ENCODE results near the gene NGFR.

NGFR gene, protein sequence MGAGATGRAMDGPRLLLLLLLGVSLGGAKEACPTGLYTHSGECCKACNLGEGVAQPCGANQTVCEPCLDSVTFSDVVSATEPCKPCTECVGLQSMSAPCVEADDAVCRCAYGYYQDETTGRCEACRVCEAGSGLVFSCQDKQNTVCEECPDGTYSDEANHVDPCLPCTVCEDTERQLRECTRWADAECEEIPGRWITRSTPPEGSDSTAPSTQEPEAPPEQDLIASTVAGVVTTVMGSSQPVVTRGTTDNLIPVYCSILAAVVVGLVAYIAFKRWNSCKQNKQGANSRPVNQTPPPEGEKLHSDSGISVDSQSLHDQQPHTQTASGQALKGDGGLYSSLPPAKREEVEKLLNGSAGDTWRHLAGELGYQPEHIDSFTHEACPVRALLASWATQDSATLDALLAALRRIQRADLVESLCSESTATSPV

DNA sequence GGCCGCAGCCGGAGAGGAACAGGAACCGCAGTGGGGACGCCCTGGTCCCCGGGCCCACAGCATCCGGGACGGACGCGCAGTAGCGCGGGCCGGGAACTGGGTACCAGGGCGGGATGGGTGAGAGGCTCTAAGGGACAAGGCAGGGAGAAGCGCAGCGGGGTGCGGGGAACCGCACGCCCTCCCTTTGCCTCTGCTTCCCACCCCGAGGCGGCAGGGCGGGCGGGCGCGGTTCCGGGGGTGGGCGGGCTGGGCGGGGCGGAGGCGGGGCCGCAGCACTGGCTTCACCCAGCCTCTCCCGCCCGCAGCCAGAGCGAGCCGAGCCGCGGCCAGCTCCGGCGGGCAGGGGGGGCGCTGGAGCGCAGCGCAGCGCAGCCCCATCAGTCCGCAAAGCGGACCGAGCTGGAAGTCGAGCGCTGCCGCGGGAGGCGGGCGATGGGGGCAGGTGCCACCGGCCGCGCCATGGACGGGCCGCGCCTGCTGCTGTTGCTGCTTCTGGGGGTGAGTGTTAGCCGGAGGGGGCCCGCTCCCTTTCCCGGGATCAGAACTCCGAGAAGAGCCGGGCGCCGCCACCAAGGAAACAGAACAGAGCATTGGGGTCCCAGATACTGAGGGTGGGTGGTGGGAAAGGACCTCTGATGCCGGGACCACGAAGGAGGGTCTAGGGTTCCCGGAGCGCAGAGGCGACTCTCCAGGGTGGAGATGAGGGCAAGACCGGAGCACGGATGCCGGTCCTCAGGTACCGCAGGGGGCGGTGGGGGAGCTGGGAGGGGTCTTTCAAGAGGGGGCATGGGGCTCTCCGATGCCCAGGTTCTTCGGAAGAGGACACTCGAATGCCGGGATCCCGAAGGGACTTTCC lies at the start of gene NGFR:
NGFR (plus strand) TSS at position 308 of the 856 bp plus-strand sequence; CDS start at position 433, 125 bp downstream.
- DNase-seq (ENCODE audit: low spot score): peak; percentile 64

DNA sequence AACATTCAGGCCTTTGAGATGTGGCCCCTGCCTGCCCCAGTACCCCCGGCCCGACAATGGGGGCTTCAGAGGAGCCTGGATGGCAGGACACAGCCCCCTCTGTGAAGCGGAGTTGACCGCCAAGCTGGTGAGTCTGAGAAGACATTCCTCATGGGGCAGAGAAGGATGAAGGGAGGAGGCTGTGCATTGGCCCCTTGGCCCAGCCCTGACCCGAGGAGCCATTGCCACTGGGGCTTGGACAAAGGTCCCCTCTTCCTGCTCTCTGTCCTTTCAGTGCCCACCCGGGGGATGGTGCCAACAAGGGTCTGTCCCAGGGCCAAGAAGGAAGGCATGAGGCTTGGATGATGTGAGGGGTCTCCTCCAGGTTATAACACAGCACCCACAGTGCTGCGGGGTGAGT lies 49.5 kb upstream of the NGFR start:
- DNase-seq (ENCODE audit: low spot score): no peak

DNA sequence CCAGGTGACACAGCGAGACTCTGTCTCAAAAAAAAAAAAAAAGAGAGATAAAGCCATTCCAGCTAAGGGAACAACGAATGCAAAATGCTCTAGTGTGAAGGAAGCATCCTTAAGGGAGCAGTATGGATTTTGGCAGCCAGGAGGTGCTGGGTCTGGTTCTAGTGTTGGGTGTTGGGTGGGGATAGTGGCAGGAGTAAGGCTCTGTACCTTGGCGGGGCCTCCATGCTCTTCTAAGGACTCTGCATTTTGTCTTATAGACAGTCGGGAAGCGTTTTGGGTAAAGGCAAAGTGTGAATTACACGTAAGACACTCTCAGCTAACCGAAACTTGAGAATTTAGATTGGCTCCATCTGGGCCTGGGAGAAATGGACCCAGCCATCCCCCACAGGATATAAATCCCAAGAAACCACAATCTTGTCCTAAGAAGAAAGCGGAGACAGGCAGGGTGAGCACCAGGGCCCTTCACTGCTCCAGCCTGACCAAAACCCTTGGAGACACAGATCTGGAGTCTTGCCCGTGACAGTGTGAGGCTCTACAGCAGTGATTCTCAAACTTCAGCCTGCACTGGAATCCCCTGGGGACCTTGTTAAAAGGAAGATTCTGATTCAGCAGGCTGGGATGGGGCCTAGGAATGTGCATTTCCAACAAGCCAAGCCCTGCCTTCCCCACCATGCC lies 47.3 kb upstream of the NGFR start:
- DNase-seq (ENCODE audit: low spot score): peak; percentile 67

DNA sequence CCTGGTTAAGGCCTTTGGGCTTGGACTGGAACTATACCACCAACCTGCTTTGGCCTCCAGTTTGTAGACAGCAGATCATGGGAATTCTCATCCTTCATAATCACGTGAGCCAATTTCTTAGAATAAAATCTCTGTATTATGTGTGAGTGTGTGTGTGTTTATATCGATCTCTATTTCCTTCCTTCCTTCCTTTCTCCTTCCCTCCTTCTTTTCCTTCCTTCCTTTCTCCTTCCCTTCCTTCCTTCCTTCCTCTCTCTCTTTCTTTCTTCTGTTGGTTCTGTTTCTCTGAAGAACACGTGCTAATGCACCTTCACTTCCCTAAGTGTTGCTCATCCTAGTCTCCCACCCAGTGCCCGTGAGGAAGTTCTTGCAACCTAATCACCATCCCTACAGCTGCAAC lies 44.9 kb upstream of the NGFR start:
- DNase-seq (ENCODE audit: low spot score): no peak

DNA sequence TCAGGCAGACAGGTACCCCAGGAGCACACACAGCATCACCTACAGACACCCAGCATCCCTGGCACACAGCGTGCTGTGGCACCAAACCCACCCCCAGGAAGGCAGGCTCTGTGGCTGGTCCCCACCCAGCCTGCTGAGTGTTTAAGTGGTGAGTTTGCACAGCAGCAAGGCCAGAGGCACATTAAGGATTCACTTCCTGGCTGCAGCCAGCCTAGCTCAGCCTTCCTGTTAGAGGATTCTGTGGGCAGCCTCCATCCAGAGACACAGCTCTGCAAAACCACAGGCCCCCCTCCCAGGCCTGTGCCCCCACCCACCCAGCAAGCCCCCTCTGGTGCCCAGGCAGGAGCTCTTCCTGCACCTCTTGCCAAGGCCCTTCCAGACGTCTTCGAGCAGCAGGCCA lies 44.4 kb upstream of the NGFR start:
- peak; percentile 53 for DNase-seq (ENCODE audit: low spot score)

DNA sequence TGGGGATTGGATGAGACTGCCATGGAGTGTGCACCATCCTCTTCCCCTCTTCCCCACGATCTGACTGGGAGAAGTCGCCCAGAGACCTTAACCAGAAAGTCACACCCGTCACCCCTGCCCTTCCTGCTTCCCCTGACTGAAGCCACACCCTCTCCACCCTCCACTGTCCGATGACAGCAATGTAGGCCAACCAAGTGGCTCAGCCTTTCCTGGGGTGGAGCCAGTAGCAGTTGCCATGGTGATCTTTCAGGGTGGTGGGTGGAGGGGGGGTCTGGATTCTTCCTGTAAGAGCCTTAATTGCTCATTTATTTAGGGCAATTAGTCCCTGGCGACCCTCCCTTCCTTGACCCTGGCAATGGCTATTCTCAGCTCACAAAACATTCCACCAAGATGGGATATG lies 42.9 kb upstream of the NGFR start:
- DNase-seq (ENCODE audit: low spot score): no peak

DNA sequence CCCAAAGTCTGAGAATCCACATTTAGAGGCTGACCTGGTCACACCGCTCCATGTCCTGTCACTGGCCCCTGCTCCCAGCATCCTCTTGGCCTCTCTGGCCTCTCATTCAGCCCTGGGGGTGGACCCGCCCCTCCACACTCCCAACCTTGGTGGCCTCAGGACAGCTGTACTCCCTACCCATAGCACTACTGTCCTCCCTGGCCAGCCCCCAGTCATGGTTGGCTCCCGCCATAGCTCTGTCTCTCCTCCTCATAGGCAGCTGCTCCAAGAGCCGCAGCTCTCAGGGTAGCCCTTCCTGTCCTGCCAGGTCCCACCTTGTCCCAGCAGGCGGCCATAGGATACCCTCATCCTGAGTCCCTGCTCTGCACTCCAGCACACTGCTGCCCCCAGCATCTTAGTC lies 42.4 kb upstream of the NGFR start:
- DNase-seq (ENCODE audit: low spot score): no peak

DNA sequence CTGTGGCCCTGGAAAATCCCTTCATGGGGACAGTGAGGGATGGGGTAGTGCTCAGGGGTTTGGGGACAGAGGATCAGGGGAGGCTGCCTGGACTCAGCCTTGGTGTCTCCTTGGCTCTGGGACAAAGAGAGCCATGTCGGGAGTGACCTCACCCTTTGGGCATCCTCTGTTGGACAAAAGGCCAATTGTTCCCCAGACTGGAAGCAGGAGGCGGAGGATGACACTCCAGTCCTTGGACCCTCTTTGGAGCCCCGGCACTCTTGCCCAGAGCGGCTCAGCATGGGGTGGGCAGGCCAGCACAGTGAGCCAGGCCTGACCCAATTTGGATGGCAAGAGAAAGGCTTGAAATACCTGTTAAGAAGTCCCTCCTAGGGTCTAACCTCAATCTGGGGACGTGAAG lies 41.0 kb upstream of the NGFR start:
- peak; percentile 66 for DNase-seq (ENCODE audit: low spot score)

DNA sequence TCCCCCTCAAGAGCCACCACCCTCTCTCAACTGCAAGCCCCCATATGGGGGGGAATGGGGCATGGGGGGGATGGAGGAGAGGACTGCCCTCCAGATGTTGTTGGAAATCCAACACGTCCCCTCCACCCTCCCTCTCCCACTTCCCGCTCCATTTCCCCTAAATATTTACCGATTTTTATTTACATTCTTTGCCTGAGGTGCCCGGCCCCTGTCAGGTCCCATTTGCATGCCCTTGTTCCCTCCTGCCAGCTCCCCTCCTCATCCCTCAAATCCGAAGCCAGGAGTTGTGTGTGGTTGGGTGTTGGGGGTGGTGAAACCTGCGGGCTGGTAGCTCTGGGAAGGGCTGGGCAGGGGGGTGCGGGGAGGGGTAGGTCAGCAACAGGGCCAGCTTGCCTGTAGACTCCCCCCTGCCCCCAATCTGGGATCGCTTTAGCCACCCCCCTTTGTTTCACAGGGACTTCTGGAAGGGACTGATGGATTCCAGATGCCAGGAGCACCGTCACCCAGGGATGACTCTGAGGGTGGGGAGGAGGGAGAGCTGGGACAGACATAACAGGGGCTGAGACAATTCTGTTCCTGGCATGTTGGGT lies 39.7 kb upstream of the NGFR start:
- DNase-seq (ENCODE audit: low spot score): peak; percentile 49

DNA sequence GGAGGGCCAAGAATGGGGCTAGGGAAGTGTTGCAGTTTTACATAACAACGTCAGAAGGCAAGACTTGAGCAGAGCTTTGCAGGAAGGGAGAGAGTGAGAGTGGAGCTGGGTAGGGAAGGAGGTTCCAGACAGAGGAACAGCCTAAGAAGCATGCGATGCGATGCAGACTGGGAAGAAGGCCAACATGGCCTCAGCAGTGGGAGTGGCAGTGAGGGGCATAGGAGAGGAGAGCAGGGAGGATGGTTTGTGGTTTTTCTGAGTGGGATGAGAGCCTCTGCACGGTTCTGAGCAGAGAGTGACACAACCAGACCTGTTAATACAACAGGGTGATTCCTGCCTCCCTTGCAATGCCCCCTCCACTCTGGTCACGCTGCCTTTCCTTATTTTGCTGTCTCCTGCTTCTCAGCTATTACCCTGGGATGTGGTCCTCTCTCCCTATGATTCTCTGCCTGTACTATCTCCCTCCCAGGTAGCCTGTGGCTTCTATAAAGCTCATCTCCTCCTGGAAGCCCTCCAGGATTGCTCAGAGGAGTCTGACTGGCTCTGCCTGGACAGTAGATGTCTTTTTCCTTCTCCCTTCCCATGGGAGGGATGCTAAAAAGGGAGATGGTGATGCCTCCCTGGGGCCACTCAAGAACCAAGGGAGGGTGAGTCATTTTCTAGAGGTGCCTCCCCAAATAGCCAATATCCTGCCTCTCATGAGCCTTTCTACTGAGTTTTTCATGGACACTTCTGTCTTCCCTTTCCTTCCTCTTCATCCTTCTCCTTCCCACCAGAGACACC lies 38.7 kb upstream of the NGFR start:
- DNase-seq (ENCODE audit: low spot score): peak; percentile 95

DNA sequence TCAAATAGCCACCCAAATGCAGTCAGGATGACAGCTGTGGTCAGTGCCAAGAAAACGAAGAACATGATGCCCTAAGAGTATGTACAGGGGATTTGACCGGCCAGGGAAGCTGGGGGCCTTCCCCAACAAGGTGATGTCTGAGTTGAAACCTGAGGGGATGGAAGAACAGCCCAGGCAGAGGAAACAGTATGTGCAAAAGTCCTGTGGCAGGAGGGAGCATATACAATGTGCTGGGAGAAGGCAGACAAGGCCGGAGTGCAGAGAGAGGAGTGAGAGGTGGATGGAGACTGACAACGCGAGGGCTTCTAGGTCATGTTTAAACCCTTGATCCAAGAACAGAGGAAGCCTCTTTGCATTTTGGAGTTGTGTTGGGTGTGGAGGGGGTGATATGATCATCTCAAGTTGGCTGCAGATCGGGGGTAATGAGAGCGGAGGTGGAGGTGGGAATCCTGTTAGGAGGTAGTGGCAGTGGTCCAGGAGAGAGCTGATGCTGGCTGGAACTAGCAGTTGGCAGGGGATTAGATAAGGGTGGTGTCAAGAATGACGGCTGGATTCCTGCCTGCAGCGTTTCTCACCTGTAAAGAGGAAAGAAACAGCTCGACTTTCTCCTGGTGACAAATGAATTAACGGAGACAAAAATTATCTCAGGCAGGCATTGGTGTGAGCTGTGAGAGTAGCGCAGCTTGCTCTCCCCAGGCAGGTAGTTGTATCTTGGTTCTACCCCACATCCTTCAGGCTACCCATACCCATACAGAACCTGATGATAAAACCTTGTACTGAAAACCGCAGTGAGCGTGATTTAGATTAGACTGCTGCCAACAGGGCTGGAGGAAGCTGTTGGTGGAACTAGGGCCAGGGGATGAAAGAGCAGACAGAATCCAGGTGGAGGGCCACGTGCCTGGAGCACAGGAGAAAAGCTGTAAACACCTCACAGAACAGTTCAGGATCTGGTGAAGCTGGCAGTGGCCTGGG lies 37.2 kb upstream of the NGFR start:
- no peak for DNase-seq (ENCODE audit: low spot score)

DNA sequence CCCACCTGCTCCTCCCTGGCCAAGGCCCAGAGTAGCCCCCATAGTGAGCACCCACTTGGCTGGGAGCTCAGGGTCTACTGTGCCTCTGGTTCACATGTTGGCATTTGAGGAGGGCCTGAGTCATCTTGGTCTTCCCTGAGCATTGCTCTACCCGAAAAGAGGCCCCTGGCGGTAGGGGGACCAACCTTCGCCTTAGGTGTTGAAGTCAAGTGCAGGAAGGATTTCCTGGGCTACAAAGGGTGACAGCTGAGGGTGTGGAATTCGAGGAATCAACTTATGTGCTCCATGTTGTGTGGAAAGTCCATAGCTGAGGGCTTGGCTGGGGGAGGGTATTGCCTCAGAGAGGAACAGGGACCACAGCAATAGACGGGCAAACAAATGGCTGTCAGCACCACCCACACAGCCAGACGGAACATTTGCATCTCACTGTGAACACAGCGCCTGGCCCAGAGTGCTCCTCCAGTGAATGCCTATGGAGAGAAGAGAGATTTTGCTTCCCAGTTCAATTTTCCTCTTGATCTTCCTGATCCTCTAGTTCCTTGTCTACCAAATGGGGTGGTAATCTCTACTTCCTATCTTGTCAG lies 35.6 kb upstream of the NGFR start:
- DNase-seq (ENCODE audit: low spot score): no peak

DNA sequence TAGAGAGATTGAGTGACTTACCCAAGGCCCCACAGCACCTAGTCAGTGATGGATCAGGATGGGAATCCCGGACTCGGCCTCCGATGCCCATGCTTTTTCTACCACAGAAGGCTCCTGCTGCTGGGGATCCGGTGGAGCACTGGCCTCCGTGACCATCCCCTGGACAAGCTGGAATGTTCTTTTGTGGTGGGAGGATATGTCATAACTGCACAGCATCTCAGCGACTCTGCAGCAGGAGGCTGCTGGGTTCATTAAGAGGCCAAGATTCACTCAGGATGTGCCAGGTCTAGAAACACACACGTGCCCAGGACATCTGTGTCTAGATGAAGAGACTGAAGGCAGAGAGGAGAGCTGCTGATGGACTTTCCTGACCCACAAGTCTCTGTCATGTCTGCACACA lies 34.7 kb upstream of the NGFR start:
- no peak for DNase-seq (ENCODE audit: low spot score)

DNA sequence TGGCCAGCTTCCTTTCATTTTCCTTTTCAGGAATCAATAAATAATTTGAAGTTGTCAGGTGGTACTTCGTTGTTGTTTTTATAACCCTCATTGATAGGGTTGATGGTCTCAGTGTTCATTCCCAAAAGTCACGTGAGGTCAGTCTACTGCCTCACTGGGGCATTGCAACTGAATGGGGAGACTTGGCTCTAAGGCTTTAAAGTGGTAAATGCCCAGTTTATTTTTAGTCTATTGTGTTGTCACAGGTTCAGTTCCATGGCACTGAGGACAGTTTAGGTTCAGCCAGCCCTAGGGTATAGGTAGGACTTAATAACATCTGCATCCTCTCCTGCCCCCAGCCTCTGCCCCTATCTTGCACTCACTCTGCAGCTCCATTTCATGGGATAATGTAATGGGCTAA lies 33.5 kb upstream of the NGFR start:
- no peak for DNase-seq (ENCODE audit: low spot score)

DNA sequence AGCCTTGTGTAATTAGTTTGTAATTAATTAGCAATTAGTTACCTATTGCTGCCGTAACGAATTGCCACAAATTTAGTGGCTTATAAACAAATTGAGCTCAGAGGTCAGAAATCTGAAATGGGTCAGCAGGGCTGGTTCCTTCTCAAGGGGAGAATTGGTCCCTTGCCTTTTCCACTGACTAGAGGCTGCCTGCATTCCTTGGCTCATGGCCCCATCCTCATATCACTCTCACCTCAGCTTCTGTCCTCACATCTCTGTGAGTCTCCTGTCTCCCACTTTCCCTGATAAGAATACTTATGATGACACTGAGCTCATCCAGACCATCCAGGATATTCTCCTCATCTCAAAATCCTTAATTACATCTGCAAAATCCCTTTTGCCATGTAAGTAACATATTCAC lies 31.0 kb upstream of the NGFR start:
- DNase-seq (ENCODE audit: low spot score): no peak

DNA sequence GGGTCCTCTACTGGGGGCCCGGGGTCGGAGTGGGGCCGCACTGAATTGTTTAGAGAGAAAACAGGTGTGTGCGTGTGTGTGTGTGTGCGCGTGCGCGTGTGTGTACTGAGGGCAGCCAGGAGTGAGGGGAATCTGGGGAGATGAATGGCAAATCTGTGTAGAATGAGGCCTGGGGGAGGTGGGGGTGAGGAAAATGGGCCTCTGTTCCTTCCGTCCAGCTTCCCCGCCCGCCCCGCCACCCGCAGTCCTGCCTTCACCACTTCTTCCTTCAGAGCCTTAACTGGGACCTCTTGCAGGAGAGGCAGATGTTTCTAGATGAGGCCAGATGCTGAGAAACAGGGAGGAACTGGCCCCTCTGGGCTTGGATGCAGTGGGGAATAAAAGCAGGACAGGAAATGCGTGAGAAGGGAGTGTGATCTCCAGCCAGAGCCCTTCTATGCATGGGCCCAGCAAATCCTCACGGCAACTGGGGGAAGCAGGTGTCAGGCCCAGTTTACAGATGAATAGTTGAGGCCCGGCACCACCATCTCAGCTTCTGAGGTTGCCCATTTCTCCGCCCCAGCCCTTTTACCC lies 29.7 kb upstream of the NGFR start:
- DNase-seq (ENCODE audit: low spot score): no peak

DNA sequence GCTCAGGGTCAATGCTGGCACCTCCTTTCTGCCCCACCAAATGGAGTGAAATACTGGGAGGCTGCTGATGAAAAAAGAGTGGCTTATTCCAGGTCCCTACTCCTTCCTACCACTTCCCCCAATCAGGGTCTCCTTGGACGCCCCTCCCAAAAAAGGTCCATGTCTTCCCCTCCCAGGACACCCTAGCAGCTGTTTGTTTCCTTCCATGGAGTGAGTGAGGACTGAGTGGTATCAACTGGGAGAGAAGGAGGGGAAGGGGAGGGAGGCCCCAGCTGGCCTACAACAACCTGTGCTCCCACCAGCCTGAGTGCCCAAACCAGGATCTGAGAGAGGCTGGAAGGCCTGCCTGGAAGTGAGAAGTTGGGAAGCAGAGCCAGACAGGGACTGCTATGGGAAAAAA lies 28.7 kb upstream of the NGFR start:
- no peak for DNase-seq (ENCODE audit: low spot score)

DNA sequence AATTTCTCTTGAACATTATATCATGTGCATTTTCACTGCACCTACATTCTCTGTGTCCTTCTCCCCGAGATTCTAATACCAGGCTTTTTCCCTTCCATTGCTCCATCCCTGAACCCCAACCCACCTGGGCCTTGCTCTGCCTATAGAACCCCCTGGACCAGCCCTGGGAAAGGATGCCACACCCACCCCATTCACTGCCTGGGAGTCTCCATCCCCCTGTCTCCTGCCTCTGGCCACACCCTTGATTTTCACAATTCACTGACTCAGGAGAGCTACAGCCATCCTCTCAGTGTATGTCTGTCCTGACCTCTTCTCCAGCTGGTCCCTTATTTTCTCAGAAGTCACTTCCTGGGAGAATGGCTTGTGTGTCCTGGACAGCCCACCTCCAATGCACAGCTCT lies 27.9 kb upstream of the NGFR start:
- DNase-seq (ENCODE audit: low spot score): no peak

DNA sequence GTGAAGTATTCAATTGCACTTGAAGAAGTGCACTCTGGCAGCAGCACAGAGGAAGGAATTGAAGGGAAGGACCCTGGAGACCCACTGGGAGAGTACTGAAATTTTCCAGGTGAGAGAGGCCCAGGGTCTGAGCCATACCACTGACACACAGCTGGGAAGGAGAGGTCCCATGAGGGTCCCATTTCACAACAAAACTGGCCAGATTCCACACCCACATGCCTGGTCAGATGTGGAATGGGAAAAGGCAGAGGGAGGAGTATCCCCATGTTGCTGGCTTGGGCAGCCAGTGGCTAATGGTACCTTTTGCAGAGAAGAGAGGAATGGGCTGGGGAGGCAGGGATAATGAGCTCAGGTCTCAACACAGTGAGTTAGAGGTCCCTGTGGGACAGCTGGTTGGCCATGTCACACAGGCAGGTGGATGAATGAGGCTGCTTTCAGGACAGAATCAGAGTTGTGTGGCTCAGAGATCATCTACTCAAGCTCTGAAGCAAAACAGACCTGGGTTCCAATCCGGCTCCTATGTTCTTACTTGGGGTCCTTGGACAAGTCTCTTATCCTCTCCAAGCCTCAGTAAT lies 26.2 kb upstream of the NGFR start:
- no peak for DNase-seq (ENCODE audit: low spot score)

Measured in AG08395 (cell line).